ENCODE data around the gene SCN10A. TPM values are rescaled to one million over a fixed set of nuclear protein-coding genes. Genes with fewer than 3 reads are reported as not detected.

The SCN10A gene
- total RNA-seq, 1 experiment from 2014 or later: not detected

DNA sequence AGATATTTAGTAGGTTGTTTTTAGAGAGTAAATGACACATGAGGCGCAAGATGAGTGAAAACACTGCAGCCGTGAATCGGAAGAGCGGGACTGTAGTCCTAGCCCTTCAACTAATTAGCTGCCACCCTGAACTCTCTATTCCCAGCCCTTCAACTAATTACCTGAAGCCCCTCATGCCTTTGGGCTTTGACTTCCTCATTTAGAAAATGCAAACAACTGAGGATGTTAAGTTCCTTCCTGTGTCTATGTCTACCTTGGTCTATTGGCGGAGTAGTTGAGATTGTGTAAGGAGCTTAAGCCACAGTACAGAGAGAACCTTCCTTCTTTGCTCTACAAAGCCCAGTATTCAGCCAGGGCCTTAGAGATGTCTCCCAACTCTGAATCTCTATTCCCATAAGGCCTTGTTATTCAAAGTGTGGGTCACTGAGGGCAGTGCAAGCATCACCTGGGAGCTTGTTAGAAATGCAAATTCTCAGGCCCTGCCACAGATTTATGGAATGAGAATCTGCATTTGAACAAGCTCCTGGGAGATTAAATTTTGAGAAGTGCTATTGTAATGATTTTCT, 94.7 kb downstream of the SCN10A start:
- Mint-ChIP-seq H3K36me3 (ENCODE audit: insufficient read depth, unreplicated experiment) (no peaks in the 10 kb centered on the region), H3K9me3 (ENCODE audit: unreplicated experiment) (no peaks in the 10 kb centered on the region), H3K4me1 (ENCODE audit: low read depth, unreplicated experiment) (no peaks in the 10 kb centered on the region), H3K27me3 (ENCODE audit: insufficient read depth, unreplicated experiment) (peaks cover 4% of the 10 kb centered on the region), H3K4me3 (ENCODE audit: unreplicated experiment) (no peak overlapping the region), H3K27ac (ENCODE audit: unreplicated experiment) (no peak overlapping the region)
- Histone ChIP-seq H3K27me3 (replicated peaks; ENCODE audit: control insufficient read depth, insufficient read depth, low read length) (peaks cover 2% of the 10 kb centered on the region; the same call in 1 of the 2 replicates), H3K4me1 (no peaks in the 10 kb centered on the region), H3K36me3 (ENCODE audit: control insufficient read depth, insufficient read depth, low read length) (no peaks in the 10 kb centered on the region), H3K9me3 (no peaks in the 10 kb centered on the region), H3K4me3 (ENCODE audit: low read depth, low read length) (no peak overlapping the region)
- no TSS peak for BruUV-seq (replicated peaks)
- TF ChIP-seq, protein P1, sequence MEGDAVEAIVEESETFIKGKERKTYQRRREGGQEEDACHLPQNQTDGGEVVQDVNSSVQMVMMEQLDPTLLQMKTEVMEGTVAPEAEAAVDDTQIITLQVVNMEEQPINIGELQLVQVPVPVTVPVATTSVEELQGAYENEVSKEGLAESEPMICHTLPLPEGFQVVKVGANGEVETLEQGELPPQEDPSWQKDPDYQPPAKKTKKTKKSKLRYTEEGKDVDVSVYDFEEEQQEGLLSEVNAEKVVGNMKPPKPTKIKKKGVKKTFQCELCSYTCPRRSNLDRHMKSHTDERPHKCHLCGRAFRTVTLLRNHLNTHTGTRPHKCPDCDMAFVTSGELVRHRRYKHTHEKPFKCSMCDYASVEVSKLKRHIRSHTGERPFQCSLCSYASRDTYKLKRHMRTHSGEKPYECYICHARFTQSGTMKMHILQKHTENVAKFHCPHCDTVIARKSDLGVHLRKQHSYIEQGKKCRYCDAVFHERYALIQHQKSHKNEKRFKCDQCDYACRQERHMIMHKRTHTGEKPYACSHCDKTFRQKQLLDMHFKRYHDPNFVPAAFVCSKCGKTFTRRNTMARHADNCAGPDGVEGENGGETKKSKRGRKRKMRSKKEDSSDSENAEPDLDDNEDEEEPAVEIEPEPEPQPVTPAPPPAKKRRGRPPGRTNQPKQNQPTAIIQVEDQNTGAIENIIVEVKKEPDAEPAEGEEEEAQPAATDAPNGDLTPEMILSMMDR (IDR thresholded peaks at IDR 0.05; ENCODE audit: insufficient read depth in 1 of 2, low read depth in 1 of 2, low read length in 1 of 2, severe bottlenecking in 1 of 2, unreplicated experiment in 1 of 2): no peak
- ChIA-PET POLR2A (no interaction called here), CTCF (no interaction called here)
- DNase-seq: no peak
- intact Hi-C loops (cut with micrococcal nuclease; ENCODE audit: unreplicated experiment): no loop called here

DNA sequence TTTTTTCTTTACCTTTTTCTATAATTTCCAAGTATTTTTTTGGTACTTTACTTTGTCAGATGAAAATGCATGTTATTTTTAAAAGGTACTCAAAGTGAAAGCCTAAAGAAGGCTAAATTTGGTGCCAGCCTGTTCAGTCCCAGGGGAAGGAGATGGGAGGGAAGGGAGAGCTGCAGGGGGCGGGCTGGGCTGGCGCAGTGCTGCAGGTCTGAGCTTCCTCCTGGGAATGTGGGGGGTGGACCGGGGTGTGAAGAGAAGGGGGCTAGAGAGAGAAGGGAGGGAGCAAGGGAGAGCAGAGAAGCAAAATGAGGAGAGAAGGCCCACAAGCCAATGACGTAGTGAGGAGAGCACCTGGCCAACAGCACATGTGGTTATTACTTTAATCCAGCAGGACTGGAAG, 95.6 kb downstream of the SCN10A start:
- Histone ChIP-seq H3K27me3 (replicated peaks; ENCODE audit: control insufficient read depth, insufficient read depth, low read length) (peaks cover 2% of the 10 kb centered on the region; the same call in 1 of the 2 replicates), H3K4me1 (no peaks in the 10 kb centered on the region), H3K9me3 (no peaks in the 10 kb centered on the region), H3K36me3 (ENCODE audit: control insufficient read depth, insufficient read depth, low read length) (no peaks in the 10 kb centered on the region), H3K4me3 (ENCODE audit: low read depth, low read length) (no peak overlapping the region)
- ChIA-PET POLR2A (no interaction called here), CTCF (no interaction called here)
- H3K36me3 Mint-ChIP-seq (ENCODE audit: insufficient read depth, unreplicated experiment): no peaks in the 10 kb centered on the region
- TF ChIP-seq, protein P1 (IDR thresholded peaks at IDR 0.05; ENCODE audit: insufficient read depth in 1 of 2, low read depth in 1 of 2, low read length in 1 of 2, severe bottlenecking in 1 of 2, unreplicated experiment in 1 of 2): no peak
- H3K4me1 Mint-ChIP-seq (ENCODE audit: low read depth, unreplicated experiment): no peaks in the 10 kb centered on the region
- no peaks in the 10 kb centered on the region for H3K9me3 Mint-ChIP-seq (ENCODE audit: unreplicated experiment)
- BruUV-seq (replicated peaks): no TSS peak
- DNase-seq: no peak
- peaks cover 4% of the 10 kb centered on the region for H3K27me3 Mint-ChIP-seq (ENCODE audit: insufficient read depth, unreplicated experiment)
- intact Hi-C loops (cut with micrococcal nuclease; ENCODE audit: unreplicated experiment): no loop called here
- no peak overlapping the region for H3K27ac Mint-ChIP-seq (ENCODE audit: unreplicated experiment)
- no peak overlapping the region for H3K4me3 Mint-ChIP-seq (ENCODE audit: unreplicated experiment)

DNA sequence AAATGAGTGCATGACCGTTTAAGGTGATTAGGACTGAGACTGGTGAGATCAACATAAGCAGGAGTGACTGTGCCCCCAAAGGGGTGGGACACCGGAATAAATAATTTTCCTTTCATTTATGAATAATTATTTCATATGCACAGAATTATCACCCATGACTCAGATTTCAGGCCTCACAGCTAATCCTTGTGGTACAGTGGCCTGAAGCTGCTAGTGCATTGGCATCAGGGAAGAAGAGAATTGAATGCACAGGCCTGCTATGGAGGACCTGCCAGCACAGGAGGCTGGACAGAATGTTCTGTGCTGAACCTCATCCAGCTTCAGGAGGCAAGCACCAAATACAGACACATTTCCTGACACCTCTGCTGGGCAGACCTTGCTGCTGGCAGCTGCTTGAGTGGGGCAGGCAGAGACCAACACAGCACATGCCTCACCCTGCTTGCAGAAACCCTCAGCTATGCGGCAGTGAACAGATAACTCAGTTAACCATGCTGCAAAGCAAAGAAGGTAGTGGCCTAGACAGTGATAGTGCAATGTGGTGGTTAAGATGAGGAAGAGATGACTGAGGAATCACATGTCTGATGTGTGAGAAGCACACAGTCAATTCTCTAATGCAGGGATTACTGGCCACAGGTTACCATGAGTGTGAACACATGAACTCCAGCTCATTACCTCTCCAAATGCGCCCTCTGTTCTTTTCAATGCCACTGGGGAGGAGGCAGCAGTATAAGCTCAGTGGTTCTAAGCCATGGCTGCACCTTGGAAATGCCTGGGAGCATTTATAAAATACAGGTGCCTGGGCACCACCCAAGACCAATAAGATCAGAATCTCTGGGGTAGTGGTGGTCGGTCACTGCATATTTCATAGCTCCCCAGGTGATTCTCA, 98.4 kb downstream of the SCN10A start:
- Histone ChIP-seq H3K9me3 (no peaks in the 10 kb centered on the region), H3K36me3 (ENCODE audit: control insufficient read depth, insufficient read depth, low read length) (no peaks in the 10 kb centered on the region), H3K4me3 (ENCODE audit: low read depth, low read length) (no peak overlapping the region), H3K4me1 (no peaks in the 10 kb centered on the region), H3K27me3 (replicated peaks; ENCODE audit: control insufficient read depth, insufficient read depth, low read length) (peaks cover 2% of the 10 kb centered on the region; the same call in 1 of the 2 replicates)
- BruUV-seq (replicated peaks): no TSS peak
- ChIA-PET CTCF (no interaction called here), POLR2A (no interaction called here)
- Mint-ChIP-seq H3K36me3 (ENCODE audit: insufficient read depth, unreplicated experiment) (no peaks in the 10 kb centered on the region), H3K27ac (ENCODE audit: unreplicated experiment) (no peak overlapping the region), H3K9me3 (ENCODE audit: unreplicated experiment) (no peaks in the 10 kb centered on the region), H3K27me3 (ENCODE audit: insufficient read depth, unreplicated experiment) (peaks cover 7% of the 10 kb centered on the region), H3K4me3 (ENCODE audit: unreplicated experiment) (no peak overlapping the region), H3K4me1 (ENCODE audit: low read depth, unreplicated experiment) (no peaks in the 10 kb centered on the region)
- intact Hi-C loops (cut with micrococcal nuclease; ENCODE audit: unreplicated experiment): no loop called here
- TF ChIP-seq, protein P1 (IDR thresholded peaks at IDR 0.05; ENCODE audit: insufficient read depth in 1 of 2, low read depth in 1 of 2, low read length in 1 of 2, severe bottlenecking in 1 of 2, unreplicated experiment in 1 of 2): no peak
- no peak for DNase-seq

Data from Caco-2 (cell line).